PFSK-1 (cell line): ENCODE data around the gene DNAJC17.

Experiments
- FOXP2 ChIP-seq: optimal IDR thresholded peaks from 2 replicates; pipeline ENCODE3; 2011; ENCODE audit warnings: borderline replicate concordance, control low read depth, inconsistent platforms; ENCODE audit not compliant: insufficient read depth; ENCODE audit errors: extremely low read length, extremely low read depth
- POLR2AphosphoS5 ChIP-seq: IDR thresholded peaks from 2 replicates; pipeline ENCODE4 v1.6.1; 2012; ENCODE audit warnings: low read depth, mild to moderate bottlenecking, control low read depth, low read length, moderate library complexity
- SIN3A ChIP-seq: IDR thresholded peaks from 2 replicates; pipeline ENCODE4 v1.6.1; 2012; ENCODE audit warnings: mild to moderate bottlenecking, low read length, moderate library complexity, borderline replicate concordance; ENCODE audit not compliant: insufficient read depth
- TAF1 ChIP-seq: IDR thresholded peaks from 2 replicates; pipeline ENCODE4 v1.6.1; 2012; ENCODE audit warnings: low read length, control low read depth, borderline replicate concordance; ENCODE audit not compliant: insufficient read depth
- TF ChIP-seq, protein P1 (sequence below), 2 experiments: IDR thresholded peaks; 2 replicates each; pipeline versions ENCODE4 v1.6.1 to v1.8.0; 2011 to 2012; ENCODE audit warnings: low read depth in 2 of 2, low read length in 2 of 2, control low read depth in 1 of 2, inconsistent platforms in 1 of 2, mild to moderate bottlenecking in 1 of 2, moderate library complexity in 1 of 2; ENCODE audit not compliant: insufficient read depth in 1 of 2

Gene DNAJC17

DNA sequence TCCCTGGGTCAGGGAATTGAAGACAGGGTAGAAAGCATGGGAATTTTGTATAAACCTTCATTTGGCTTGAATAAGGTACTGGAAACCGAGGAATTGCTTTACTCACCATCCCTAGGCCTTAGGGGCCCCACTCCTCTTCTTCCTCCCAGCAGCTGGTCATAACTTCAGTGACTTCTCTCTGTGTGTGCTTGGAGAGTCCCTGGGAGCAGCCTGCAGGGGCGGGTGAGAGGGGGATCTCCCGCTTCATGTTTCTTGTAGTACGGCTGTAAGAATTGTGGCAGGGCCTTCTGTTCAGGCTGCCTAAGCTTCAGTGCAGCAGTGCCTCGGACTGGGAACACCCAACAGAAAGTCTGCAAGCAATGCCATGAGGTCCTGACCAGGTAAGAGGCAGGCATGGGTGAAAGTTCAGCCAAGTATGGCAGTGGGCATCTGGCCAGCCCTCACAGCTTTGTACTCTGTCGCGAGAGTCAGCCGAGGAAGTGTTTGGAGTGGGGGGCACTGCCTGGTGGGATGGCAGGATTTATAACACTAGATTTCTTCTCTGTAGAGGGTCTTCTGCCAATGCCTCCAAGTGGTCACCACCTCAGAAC lies 1.7 kb upstream of the DNAJC17 start:
- no peak for TF ChIP-seq SIN3A
- no peak for TF ChIP-seq FOXP2
- no peak for TF ChIP-seq TAF1
- TF ChIP-seq, protein P1, sequence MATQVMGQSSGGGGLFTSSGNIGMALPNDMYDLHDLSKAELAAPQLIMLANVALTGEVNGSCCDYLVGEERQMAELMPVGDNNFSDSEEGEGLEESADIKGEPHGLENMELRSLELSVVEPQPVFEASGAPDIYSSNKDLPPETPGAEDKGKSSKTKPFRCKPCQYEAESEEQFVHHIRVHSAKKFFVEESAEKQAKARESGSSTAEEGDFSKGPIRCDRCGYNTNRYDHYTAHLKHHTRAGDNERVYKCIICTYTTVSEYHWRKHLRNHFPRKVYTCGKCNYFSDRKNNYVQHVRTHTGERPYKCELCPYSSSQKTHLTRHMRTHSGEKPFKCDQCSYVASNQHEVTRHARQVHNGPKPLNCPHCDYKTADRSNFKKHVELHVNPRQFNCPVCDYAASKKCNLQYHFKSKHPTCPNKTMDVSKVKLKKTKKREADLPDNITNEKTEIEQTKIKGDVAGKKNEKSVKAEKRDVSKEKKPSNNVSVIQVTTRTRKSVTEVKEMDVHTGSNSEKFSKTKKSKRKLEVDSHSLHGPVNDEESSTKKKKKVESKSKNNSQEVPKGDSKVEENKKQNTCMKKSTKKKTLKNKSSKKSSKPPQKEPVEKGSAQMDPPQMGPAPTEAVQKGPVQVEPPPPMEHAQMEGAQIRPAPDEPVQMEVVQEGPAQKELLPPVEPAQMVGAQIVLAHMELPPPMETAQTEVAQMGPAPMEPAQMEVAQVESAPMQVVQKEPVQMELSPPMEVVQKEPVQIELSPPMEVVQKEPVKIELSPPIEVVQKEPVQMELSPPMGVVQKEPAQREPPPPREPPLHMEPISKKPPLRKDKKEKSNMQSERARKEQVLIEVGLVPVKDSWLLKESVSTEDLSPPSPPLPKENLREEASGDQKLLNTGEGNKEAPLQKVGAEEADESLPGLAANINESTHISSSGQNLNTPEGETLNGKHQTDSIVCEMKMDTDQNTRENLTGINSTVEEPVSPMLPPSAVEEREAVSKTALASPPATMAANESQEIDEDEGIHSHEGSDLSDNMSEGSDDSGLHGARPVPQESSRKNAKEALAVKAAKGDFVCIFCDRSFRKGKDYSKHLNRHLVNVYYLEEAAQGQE (IDR thresholded peaks at IDR 0.05; ENCODE audit: insufficient read depth in 1 of 2, low read depth in 2 of 2, low read length in 2 of 2): no peak
- TF ChIP-seq POLR2AphosphoS5: no peak

DNA sequence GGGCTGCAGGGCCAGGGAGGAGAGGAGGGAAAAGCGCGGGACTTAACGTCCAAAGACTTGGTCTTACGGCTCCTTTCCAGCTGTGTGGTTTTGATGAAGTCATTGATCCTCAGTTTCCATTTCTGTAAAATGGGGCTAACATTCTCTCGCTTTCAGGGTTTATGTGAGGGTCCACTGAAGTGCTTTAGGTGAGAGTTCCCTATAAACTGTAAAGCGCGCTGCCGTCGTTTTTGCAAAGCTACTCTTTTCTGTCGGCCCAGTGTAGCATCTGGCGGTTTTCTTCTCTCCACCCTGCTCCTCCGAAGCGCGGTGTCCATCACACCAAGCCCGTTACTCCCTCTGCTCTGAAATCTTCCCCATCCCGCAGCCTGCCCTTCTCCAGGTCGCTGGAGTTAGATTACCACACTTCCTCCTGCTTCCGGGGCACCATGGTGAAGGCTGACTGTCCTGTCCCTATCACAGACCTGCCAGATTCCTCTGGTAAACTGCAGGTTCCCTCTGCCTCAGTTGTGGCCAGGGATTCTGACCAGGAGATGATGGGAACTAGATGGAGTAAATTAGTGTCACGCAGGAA lies 702 bp upstream of the DNAJC17 start:
- no peak for TF ChIP-seq SIN3A
- TF ChIP-seq TAF1: no peak
- no peak for TF ChIP-seq FOXP2
- TF ChIP-seq POLR2AphosphoS5: no peak
- TF ChIP-seq, protein P1 (IDR thresholded peaks at IDR 0.05; ENCODE audit: insufficient read depth in 1 of 2, low read depth in 2 of 2, low read length in 2 of 2): no peak

DNA sequence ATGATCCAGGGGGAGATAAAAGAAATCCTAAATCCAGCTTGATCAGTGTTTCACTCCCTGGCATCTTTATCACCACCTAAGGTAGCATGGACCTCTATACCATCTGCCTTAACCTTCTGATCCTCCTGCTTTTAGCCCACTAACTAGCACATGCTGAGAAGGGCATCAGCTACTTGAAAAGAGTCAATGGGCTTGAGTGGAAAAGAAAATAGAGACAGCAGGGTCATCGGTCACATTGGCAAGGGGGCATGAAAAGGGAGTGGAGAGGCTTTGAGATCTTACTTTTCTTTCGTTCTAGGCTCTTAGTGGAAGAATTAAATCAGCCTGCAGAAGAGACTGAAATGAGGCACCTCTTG lies 623 bp downstream of the DNAJC17 start:
- TF ChIP-seq TAF1: no peak; the same call in 1 of the 2 replicates
- no peak for TF ChIP-seq SIN3A
- TF ChIP-seq, protein P1 (IDR thresholded peaks at IDR 0.05; ENCODE audit: insufficient read depth in 1 of 2, low read depth in 2 of 2, low read length in 2 of 2): no peak
- TF ChIP-seq POLR2AphosphoS5: no peak
- TF ChIP-seq FOXP2: no peak

DNA sequence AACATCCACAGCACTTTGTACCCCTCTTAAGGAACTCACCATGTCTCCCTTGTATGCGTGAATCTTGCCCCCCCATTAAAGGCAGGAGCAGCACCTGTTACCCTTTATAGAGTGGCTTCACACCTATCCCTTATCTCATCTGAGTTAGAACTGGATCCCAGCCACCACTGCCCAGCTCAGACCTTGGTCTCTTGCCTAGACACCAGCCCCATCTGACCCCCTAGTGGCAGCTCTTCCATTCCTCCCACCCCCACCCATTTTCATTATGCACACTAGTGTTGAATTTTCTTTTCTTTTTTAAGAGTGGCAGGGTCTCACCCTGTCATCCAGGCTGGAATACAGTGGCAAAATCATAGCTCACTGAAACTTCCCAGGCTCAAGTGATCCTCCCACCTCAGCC lies 3.6 kb downstream of the DNAJC17 start:
- TF ChIP-seq POLR2AphosphoS5 (no peak), TAF1 (no peak), SIN3A (no peak), FOXP2 (no peak)
- TF ChIP-seq, protein P1 (IDR thresholded peaks at IDR 0.05; ENCODE audit: insufficient read depth in 1 of 2, low read depth in 2 of 2, low read length in 2 of 2): no peak

DNA sequence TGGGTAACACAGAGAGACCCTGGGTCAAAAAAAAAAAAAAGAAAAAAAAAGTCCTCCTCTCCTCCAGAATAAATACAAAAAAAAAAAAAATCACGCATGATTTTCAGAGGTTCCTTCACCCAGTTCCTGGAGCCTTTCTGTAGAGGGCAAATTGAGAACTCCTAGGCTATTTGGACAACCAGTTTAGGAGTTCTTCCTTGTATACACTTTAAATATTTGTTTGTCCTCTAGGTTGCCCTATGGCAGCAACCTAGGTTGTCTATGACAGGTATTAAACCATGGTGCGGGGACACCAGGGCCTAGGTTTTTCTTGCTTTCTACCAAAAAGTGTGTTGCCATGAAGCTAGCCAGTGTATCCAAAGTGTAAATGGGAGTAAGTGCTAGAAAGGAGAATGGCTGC lies 4.2 kb downstream of the DNAJC17 start:
- TF ChIP-seq, protein P1 (IDR thresholded peaks at IDR 0.05; ENCODE audit: insufficient read depth in 1 of 2, low read depth in 2 of 2, low read length in 2 of 2): no peak
- TF ChIP-seq TAF1 (no peak), SIN3A (no peak), POLR2AphosphoS5 (no peak), FOXP2 (no peak)
